Right lobe of liver (tissue), 6 donors: ENCODE data around the gene WDR62. TPM values are rescaled to one million over a fixed set of nuclear protein-coding genes. Genes with fewer than 3 reads are reported as not detected.
A peak's percentile ranks its signal among the peaks of the same experiment; 100 is the strongest.

ENCODE experiments used
- ATAC-seq, 4 donors: fragments of 200-7000 bp; cut with Tn5 transposase; one replicate each; pipeline ENCODE4 v1.9.1; 2020; ENCODE audit warnings: mild to moderate bottlenecking in 4 of 4, moderate library complexity in 4 of 4
- DNase-seq, 3 donors: peaks; one replicate each; pipeline ENCODE4 v3.0.0-alpha.2; 2020
- H3K27ac ChIP-seq, 3 donors: fragments of 200-600 bp; one replicate each; pipeline ENCODE4 v1.8.0; 2022
- H3K27me3 ChIP-seq, 2 donors: fragments of 200-600 bp; one replicate each; pipeline ENCODE4 v1.8.0; 2022
- H3K36me3 ChIP-seq, 4 donors: fragments of 200-600 bp; sonication (generic) in 1 of 4; one replicate each; pipeline versions ENCODE4 v1.5.1 to v1.8.0; 2017 to 2022; ENCODE audit warnings: control low read depth in 1 of 4
- H3K4me1 ChIP-seq, 4 donors: fragments of 200-600 bp; sonication (generic) in 1 of 4; one replicate each; pipeline versions ENCODE4 v1.5.1 to v1.8.0; 2017 to 2022; ENCODE audit warnings: control low read depth in 1 of 4
- H3K4me3 ChIP-seq, 3 donors: fragments of 200-600 bp; one replicate each; pipeline ENCODE4 v1.8.0; 2022
- H3K9me3 ChIP-seq, 4 donors: fragments of 200-600 bp; sonication (generic) in 1 of 4; one replicate each; pipeline versions ENCODE4 v1.5.1 to v1.8.0; 2017 to 2022; ENCODE audit warnings: control low read depth in 1 of 4
- CTCF ChIP-seq, 4 donors: fragments of 200-600 bp in 3 of 4; fragments of 450-650 bp in 1 of 4; IDR thresholded peaks; one replicate each; pipeline versions ENCODE4 v1.5.1 to v1.8.0; 2016 to 2022; ENCODE audit warnings: antibody characterized with exemption in 4 of 4, mild to moderate bottlenecking in 2 of 4
- POLR2A ChIP-seq: fragments of 450-650 bp; IDR thresholded peaks from one replicate; pipeline ENCODE4 v1.6.1; 2017; ENCODE audit warnings: antibody characterized with exemption, mild to moderate bottlenecking
- WGBS: methylation state at CpG from one replicate; pipeline ENCODE4 v1.1.6; 2018; ENCODE audit warnings: low coverage, low lambda C conversion rate; ENCODE audit not compliant: insufficient coverage; ENCODE audit errors: missing lambda C conversion rate; 5-methylcytosine and 5-hydroxymethylcytosine counted together
- intact Hi-C, 2 donors: fragments of 100-400 bp; cut with DNase I; formaldehyde crosslinking; loops; one replicate each; pipeline versions ENCODE4 v1.11.2 to v1.14.1; 2022
- total RNA-seq, 6 experiments: library from RNA; depleted of rRNA in 2 of 6; stranded (reverse); fragments of >200 nt in 2 of 6; fragmentation: NEBNext Ultra II Directional in 3 of 6; extraction: Animal tissue kit (Norgen Biotek cat#: 25700) in 3 of 6; gene quantifications; one replicate each; pipeline versions ENCODE4 v1.1.0 to v1.2.4, GENCODE V29; 2016 to 2023
- donor health status: DM: no; HTN: yes; CAD: no.
- donor health status: DM: no; HTN: no; CAD: no.
- donor health status: DM: no; HTN: no; CAD: no.
- donor health status: DM: no; HTN: yes; CAD: no.
- donor health status: DM: no; HTN: yes; CAD: no.

The WDR62 gene
- total RNA-seq, 6 experiments from 2014 or later: 0.20 to 1.6 (median 0.58) TPM

GRCh38 chr19:36027696-36028095, 27.0 kb upstream of the WDR62 start:
- 90% methylated on average over 2 of the region's 6 CpGs for WGBS
- Histone ChIP-seq H3K4me3 (no peak overlapping the region), H3K4me1 (peaks cover 0 to 8% (median 0%) of the 10 kb centered on the region in 4 donors), H3K27me3 (no peaks in the 10 kb centered on the region), H3K36me3 (no peaks in the 10 kb centered on the region), H3K27ac (no peak overlapping the region), H3K9me3 (no peaks in the 10 kb centered on the region)
- TF ChIP-seq CTCF (IDR thresholded peaks at IDR 0.05): no peak
- intact Hi-C loops: no loop called here
- ATAC-seq (no peak), DNase-seq (no peak)

GRCh38 chr19:36028313-36029041, 26.2 kb upstream of the WDR62 start:
- TF ChIP-seq CTCF (IDR thresholded peaks at IDR 0.05): no peak
- TF ChIP-seq POLR2A: no peak
- 81% methylated on average over 6 of the region's 10 CpGs for WGBS
- Histone ChIP-seq H3K27ac (no peak overlapping the region), H3K36me3 (no peaks in the 10 kb centered on the region), H3K27me3 (no peaks in the 10 kb centered on the region), H3K4me3 (no peak overlapping the region), H3K4me1 (peaks cover 0 to 8% (median 0%) of the 10 kb centered on the region in 4 donors), H3K9me3 (no peaks in the 10 kb centered on the region)
- ATAC-seq: no peak
- no peak for DNase-seq
- intact Hi-C loops: no loop called here

GRCh38 chr19:36030264-36031148, 24.2 kb upstream of the WDR62 start:
- 64% methylated on average over 8 of the region's 8 CpGs for WGBS
- H3K4me1 ChIP-seq: peaks cover 0 to 8% (median 0%) of the 10 kb centered on the region in 4 donors
- no peaks in the 10 kb centered on the region for H3K9me3 ChIP-seq
- DNase-seq (peak in 1 of 3 donors; percentile 51), ATAC-seq (peak; percentile 27 to 90 (median 66))
- H3K4me3 ChIP-seq: no peak overlapping the region
- intact Hi-C loops: no loop called here
- H3K27me3 ChIP-seq: no peaks in the 10 kb centered on the region
- TF ChIP-seq POLR2A (no peak), CTCF (IDR thresholded peaks at IDR 0.05) (peak in 3 of 4 donors; percentile 29 to 31 (median 30))
- H3K27ac ChIP-seq: no peak overlapping the region
- no peaks in the 10 kb centered on the region for H3K36me3 ChIP-seq

- TF ChIP-seq CTCF (IDR thresholded peaks at IDR 0.05): no peak
- TF ChIP-seq POLR2A: no peak
- H3K27ac ChIP-seq: no peak overlapping the region
- ATAC-seq (peak; percentile 50 to 74 (median 62)), DNase-seq (no peak)
- intact Hi-C loops: no loop called here
- H3K4me3 ChIP-seq: peak overlapping the region in 1 of 3 donors; percentile 1
- 70% methylated on average over 6 of the region's 6 CpGs for WGBS
- no peaks in the 10 kb centered on the region for H3K36me3 ChIP-seq
- no peaks in the 10 kb centered on the region for H3K27me3 ChIP-seq
- peaks cover 0 to 8% (median 0%) of the 10 kb centered on the region in 4 donors for H3K4me1 ChIP-seq
- H3K9me3 ChIP-seq: no peaks in the 10 kb centered on the region
Measured at GRCh38 chr19:36031308-36031707, 23.4 kb upstream of the WDR62 start.
